Measurements from ENCODE around the gene CAPN13. TPM values are rescaled to one million over a fixed set of nuclear protein-coding genes. Genes with fewer than 3 reads are reported as not detected.

Gene CAPN13
- total RNA-seq, 2 donors from 2014 or later: not detected

- peaks cover 13% of the 10 kb centered on the region for H3K4me1 Mint-ChIP-seq
- ATAC-seq: no peak
- no peak overlapping the region for H3K27ac Mint-ChIP-seq
- no peak overlapping the region for H3K4me3 Mint-ChIP-seq
- peaks cover 32% of the 10 kb centered on the region for H3K27me3 Mint-ChIP-seq
- no peaks in the 10 kb centered on the region for H3K9me3 ChIP-seq (ENCODE audit: control insufficient read depth, low read length, poor library complexity, severe bottlenecking)
- no peak for DNase-seq
- peaks cover 2% of the 10 kb centered on the region for H3K36me3 Mint-ChIP-seq (ENCODE audit: low read depth)
Measured at GRCh38 chr2:30801821-30802455, 5.3 kb downstream of the CAPN13 start.

- peaks cover 21% of the 10 kb centered on the region for H3K27me3 Mint-ChIP-seq
- DNase-seq (no peak), ATAC-seq (no peak)
- H3K36me3 Mint-ChIP-seq (ENCODE audit: low read depth): peaks cover 2% of the 10 kb centered on the region
- H3K9me3 ChIP-seq (ENCODE audit: control insufficient read depth, low read length, poor library complexity, severe bottlenecking): no peaks in the 10 kb centered on the region
- no peak overlapping the region for H3K4me3 Mint-ChIP-seq
- no peak overlapping the region for H3K27ac Mint-ChIP-seq
- peaks cover 13% of the 10 kb centered on the region for H3K4me1 Mint-ChIP-seq
Measured at GRCh38 chr2:30800159-30800558, 7.1 kb downstream of the CAPN13 start.

- peaks cover 14% of the 10 kb centered on the region for H3K27me3 Mint-ChIP-seq
- no peaks in the 10 kb centered on the region for H3K9me3 ChIP-seq (ENCODE audit: control insufficient read depth, low read length, poor library complexity, severe bottlenecking)
- peaks cover 13% of the 10 kb centered on the region for H3K4me1 Mint-ChIP-seq
- ATAC-seq (no peak), DNase-seq (no peak)
- no peak overlapping the region for H3K4me3 Mint-ChIP-seq
- peak overlapping the region; percentile 8 for H3K27ac Mint-ChIP-seq
- H3K36me3 Mint-ChIP-seq (ENCODE audit: low read depth): peaks cover 2% of the 10 kb centered on the region
Measured at GRCh38 chr2:30799366-30799765, 7.9 kb downstream of the CAPN13 start.

- DNase-seq (no peak), ATAC-seq (no peak)
- H3K9me3 ChIP-seq (ENCODE audit: control insufficient read depth, low read length, poor library complexity, severe bottlenecking): no peaks in the 10 kb centered on the region
- peaks cover 2% of the 10 kb centered on the region for H3K36me3 Mint-ChIP-seq (ENCODE audit: low read depth)
- no peak overlapping the region for H3K4me3 Mint-ChIP-seq
- peak overlapping the region; percentile 8 for H3K27ac Mint-ChIP-seq
- peaks cover 13% of the 10 kb centered on the region for H3K4me1 Mint-ChIP-seq
- H3K27me3 Mint-ChIP-seq: peaks cover 16% of the 10 kb centered on the region
Measured at GRCh38 chr2:30798536-30798991, 8.7 kb downstream of the CAPN13 start.

- no peak overlapping the region for H3K4me3 Mint-ChIP-seq
- no peak overlapping the region for H3K27ac Mint-ChIP-seq
Measured at GRCh38 chr2:30797381-30798015, 9.7 kb downstream of the CAPN13 start.

GRCh38 chr2:30796699-30797098 is 10.5 kb downstream of the CAPN13 start:
- Mint-ChIP-seq H3K36me3 (ENCODE audit: low read depth) (peaks cover 2% of the 10 kb centered on the region), H3K4me1 (peaks cover 13% of the 10 kb centered on the region), H3K4me3 (no peak overlapping the region), H3K27ac (no peak overlapping the region), H3K27me3 (peaks cover 20% of the 10 kb centered on the region)
- ATAC-seq (no peak), DNase-seq (no peak)
- no peaks in the 10 kb centered on the region for H3K9me3 ChIP-seq (ENCODE audit: control insufficient read depth, low read length, poor library complexity, severe bottlenecking)

More at GRCh38 chr2:30797381-30798015, 9.7 kb downstream of the CAPN13 start:
- Mint-ChIP-seq H3K27me3 (peaks cover 13% of the 10 kb centered on the region), H3K36me3 (ENCODE audit: low read depth) (peaks cover 2% of the 10 kb centered on the region), H3K4me1 (peaks cover 13% of the 10 kb centered on the region)
- no peak for DNase-seq
- H3K9me3 ChIP-seq (ENCODE audit: control insufficient read depth, low read length, poor library complexity, severe bottlenecking): no peaks in the 10 kb centered on the region
- ATAC-seq: no peak

- Mint-ChIP-seq H3K4me1 (no peaks in the 10 kb centered on the region), H3K27me3 (peaks cover 39% of the 10 kb centered on the region), H3K36me3 (ENCODE audit: low read depth) (no peaks in the 10 kb centered on the region), H3K27ac (no peak overlapping the region), H3K4me3 (no peak overlapping the region)
- no peak for ATAC-seq
- DNase-seq: no peak
- no peaks in the 10 kb centered on the region for H3K9me3 ChIP-seq (ENCODE audit: control insufficient read depth, low read length, poor library complexity, severe bottlenecking)
Measured at GRCh38 chr2:30792521-30792920, 14.7 kb downstream of the CAPN13 start.

- no peaks in the 10 kb centered on the region for H3K36me3 Mint-ChIP-seq (ENCODE audit: low read depth)
- no peak for DNase-seq
- H3K27ac Mint-ChIP-seq: no peak overlapping the region
- H3K9me3 ChIP-seq (ENCODE audit: control insufficient read depth, low read length, poor library complexity, severe bottlenecking): no peaks in the 10 kb centered on the region
- H3K4me1 Mint-ChIP-seq: no peaks in the 10 kb centered on the region
- H3K4me3 Mint-ChIP-seq: no peak overlapping the region
- peaks cover 50% of the 10 kb centered on the region for H3K27me3 Mint-ChIP-seq
- no peak for ATAC-seq
Measured at GRCh38 chr2:30790879-30791278, 16.4 kb downstream of the CAPN13 start.

- no peaks in the 10 kb centered on the region for H3K36me3 Mint-ChIP-seq (ENCODE audit: low read depth)
- H3K4me3 Mint-ChIP-seq: no peak overlapping the region
- H3K9me3 ChIP-seq (ENCODE audit: control insufficient read depth, low read length, poor library complexity, severe bottlenecking): no peaks in the 10 kb centered on the region
- peaks cover 61% of the 10 kb centered on the region for H3K27me3 Mint-ChIP-seq
- H3K4me1 Mint-ChIP-seq: no peaks in the 10 kb centered on the region
- no peak overlapping the region for H3K27ac Mint-ChIP-seq
- DNase-seq: no peak
- no peak for ATAC-seq
Measured at GRCh38 chr2:30789670-30790210, 17.5 kb downstream of the CAPN13 start.

GRCh38 chr2:30786923-30787685 is 20.1 kb downstream of the CAPN13 start:
- DNase-seq (no peak), ATAC-seq (no peak)
- peaks cover 56% of the 10 kb centered on the region for H3K27me3 Mint-ChIP-seq
- no peak overlapping the region for H3K27ac Mint-ChIP-seq
- no peaks in the 10 kb centered on the region for H3K36me3 Mint-ChIP-seq (ENCODE audit: low read depth)
- H3K9me3 ChIP-seq (ENCODE audit: control insufficient read depth, low read length, poor library complexity, severe bottlenecking): no peaks in the 10 kb centered on the region
- no peak overlapping the region for H3K4me3 Mint-ChIP-seq
- H3K4me1 Mint-ChIP-seq: no peaks in the 10 kb centered on the region

- DNase-seq (no peak), ATAC-seq (no peak)
- Mint-ChIP-seq H3K27ac (no peak overlapping the region), H3K36me3 (ENCODE audit: low read depth) (no peaks in the 10 kb centered on the region), H3K27me3 (peaks cover 35% of the 10 kb centered on the region), H3K4me3 (no peak overlapping the region), H3K4me1 (no peaks in the 10 kb centered on the region)
- H3K9me3 ChIP-seq (ENCODE audit: control insufficient read depth, low read length, poor library complexity, severe bottlenecking): no peaks in the 10 kb centered on the region
Measured at GRCh38 chr2:30784682-30785081, 22.6 kb downstream of the CAPN13 start.

- Mint-ChIP-seq H3K27me3 (peaks cover 42% of the 10 kb centered on the region), H3K4me3 (no peak overlapping the region), H3K36me3 (ENCODE audit: low read depth) (no peaks in the 10 kb centered on the region), H3K4me1 (no peaks in the 10 kb centered on the region), H3K27ac (no peak overlapping the region)
- H3K9me3 ChIP-seq (ENCODE audit: control insufficient read depth, low read length, poor library complexity, severe bottlenecking): no peaks in the 10 kb centered on the region
- DNase-seq (no peak), ATAC-seq (no peak)
Measured at GRCh38 chr2:30781961-30782533, 25.2 kb downstream of the CAPN13 start.

GRCh38 chr2:30781451-30781850 is 25.8 kb downstream of the CAPN13 start:
- no peaks in the 10 kb centered on the region for H3K9me3 ChIP-seq (ENCODE audit: control insufficient read depth, low read length, poor library complexity, severe bottlenecking)
- H3K4me1 Mint-ChIP-seq: no peaks in the 10 kb centered on the region
- H3K27me3 Mint-ChIP-seq: peaks cover 43% of the 10 kb centered on the region
- no peak for DNase-seq
- no peak for ATAC-seq
- H3K27ac Mint-ChIP-seq: no peak overlapping the region
- no peak overlapping the region for H3K4me3 Mint-ChIP-seq
- no peaks in the 10 kb centered on the region for H3K36me3 Mint-ChIP-seq (ENCODE audit: low read depth)
